Measurements from ENCODE around the gene HTRA3.

DNA sequence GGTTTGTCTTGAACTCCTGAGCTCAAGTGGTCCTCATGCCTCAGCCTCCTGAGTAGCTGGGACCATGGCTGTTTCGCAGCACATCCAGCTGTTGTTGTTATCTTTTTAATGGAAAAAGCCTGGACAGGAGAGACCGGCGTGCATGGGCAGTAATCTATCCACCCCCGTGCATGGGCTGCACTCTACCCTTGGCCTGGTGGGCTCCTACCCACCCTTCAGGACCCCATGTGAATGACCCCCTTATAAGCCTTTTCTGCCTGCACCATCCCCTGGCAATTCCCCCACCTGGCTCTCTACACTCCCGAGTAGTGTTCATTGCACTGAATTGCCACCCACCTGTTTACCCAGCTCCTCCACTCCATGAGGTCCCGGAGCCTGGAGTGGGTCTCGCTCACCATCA is 18.9 kb upstream of the HTRA3 start:
- TF ChIP-seq, protein P1, sequence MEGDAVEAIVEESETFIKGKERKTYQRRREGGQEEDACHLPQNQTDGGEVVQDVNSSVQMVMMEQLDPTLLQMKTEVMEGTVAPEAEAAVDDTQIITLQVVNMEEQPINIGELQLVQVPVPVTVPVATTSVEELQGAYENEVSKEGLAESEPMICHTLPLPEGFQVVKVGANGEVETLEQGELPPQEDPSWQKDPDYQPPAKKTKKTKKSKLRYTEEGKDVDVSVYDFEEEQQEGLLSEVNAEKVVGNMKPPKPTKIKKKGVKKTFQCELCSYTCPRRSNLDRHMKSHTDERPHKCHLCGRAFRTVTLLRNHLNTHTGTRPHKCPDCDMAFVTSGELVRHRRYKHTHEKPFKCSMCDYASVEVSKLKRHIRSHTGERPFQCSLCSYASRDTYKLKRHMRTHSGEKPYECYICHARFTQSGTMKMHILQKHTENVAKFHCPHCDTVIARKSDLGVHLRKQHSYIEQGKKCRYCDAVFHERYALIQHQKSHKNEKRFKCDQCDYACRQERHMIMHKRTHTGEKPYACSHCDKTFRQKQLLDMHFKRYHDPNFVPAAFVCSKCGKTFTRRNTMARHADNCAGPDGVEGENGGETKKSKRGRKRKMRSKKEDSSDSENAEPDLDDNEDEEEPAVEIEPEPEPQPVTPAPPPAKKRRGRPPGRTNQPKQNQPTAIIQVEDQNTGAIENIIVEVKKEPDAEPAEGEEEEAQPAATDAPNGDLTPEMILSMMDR (IDR thresholded peaks at IDR 0.05; ENCODE audit: low read depth, low read length, missing input control) = no peak
- TF ChIP-seq, protein P2, sequence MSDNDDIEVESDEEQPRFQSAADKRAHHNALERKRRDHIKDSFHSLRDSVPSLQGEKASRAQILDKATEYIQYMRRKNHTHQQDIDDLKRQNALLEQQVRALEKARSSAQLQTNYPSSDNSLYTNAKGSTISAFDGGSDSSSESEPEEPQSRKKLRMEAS (IDR thresholded peaks at IDR 0.05) = no peak
- TF ChIP-seq RAD21 (IDR thresholded peaks at IDR 0.05) = no peak
- TF ChIP-seq, protein P3, sequence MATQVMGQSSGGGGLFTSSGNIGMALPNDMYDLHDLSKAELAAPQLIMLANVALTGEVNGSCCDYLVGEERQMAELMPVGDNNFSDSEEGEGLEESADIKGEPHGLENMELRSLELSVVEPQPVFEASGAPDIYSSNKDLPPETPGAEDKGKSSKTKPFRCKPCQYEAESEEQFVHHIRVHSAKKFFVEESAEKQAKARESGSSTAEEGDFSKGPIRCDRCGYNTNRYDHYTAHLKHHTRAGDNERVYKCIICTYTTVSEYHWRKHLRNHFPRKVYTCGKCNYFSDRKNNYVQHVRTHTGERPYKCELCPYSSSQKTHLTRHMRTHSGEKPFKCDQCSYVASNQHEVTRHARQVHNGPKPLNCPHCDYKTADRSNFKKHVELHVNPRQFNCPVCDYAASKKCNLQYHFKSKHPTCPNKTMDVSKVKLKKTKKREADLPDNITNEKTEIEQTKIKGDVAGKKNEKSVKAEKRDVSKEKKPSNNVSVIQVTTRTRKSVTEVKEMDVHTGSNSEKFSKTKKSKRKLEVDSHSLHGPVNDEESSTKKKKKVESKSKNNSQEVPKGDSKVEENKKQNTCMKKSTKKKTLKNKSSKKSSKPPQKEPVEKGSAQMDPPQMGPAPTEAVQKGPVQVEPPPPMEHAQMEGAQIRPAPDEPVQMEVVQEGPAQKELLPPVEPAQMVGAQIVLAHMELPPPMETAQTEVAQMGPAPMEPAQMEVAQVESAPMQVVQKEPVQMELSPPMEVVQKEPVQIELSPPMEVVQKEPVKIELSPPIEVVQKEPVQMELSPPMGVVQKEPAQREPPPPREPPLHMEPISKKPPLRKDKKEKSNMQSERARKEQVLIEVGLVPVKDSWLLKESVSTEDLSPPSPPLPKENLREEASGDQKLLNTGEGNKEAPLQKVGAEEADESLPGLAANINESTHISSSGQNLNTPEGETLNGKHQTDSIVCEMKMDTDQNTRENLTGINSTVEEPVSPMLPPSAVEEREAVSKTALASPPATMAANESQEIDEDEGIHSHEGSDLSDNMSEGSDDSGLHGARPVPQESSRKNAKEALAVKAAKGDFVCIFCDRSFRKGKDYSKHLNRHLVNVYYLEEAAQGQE (IDR thresholded peaks at IDR 0.05) = no peak
- TF ChIP-seq EGR1 (IDR thresholded peaks at IDR 0.05; ENCODE audit: low read depth in 2 of 2) = no peak
- TF ChIP-seq, protein P4, sequence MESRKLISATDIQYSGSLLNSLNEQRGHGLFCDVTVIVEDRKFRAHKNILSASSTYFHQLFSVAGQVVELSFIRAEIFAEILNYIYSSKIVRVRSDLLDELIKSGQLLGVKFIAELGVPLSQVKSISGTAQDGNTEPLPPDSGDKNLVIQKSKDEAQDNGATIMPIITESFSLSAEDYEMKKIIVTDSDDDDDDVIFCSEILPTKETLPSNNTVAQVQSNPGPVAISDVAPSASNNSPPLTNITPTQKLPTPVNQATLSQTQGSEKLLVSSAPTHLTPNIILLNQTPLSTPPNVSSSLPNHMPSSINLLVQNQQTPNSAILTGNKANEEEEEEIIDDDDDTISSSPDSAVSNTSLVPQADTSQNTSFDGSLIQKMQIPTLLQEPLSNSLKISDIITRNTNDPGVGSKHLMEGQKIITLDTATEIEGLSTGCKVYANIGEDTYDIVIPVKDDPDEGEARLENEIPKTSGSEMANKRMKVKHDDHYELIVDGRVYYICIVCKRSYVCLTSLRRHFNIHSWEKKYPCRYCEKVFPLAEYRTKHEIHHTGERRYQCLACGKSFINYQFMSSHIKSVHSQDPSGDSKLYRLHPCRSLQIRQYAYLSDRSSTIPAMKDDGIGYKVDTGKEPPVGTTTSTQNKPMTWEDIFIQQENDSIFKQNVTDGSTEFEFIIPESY (IDR thresholded peaks at IDR 0.05) = no peak
- no peak for TF ChIP-seq SP1 (IDR thresholded peaks at IDR 0.05)
- TF ChIP-seq, protein P5, sequence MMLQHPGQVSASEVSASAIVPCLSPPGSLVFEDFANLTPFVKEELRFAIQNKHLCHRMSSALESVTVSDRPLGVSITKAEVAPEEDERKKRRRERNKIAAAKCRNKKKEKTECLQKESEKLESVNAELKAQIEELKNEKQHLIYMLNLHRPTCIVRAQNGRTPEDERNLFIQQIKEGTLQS (IDR thresholded peaks at IDR 0.05) = no peak
- TF ChIP-seq HNF4A (conservative IDR thresholded peaks at IDR 0.05) = no peak
- TF ChIP-seq GABPA (IDR thresholded peaks at IDR 0.05 in 1 of 2, conservative IDR thresholded peaks at IDR 0.05 in 1 of 2) = no peak
- no peak for TF ChIP-seq JUND (IDR thresholded peaks at IDR 0.05)
- TF ChIP-seq TAF1 (conservative IDR thresholded peaks at IDR 0.05) = no peak

All from liver (tissue), 3 donors.